Right cardiac atrium (tissue), 5 donors: ENCODE measurements around the gene GPR146. TPM values are rescaled to one million over a fixed set of nuclear protein-coding genes. Genes with fewer than 3 reads are reported as not detected.

Experiments
- ATAC-seq, 2 donors: fragments of 200-7000 bp; cut with Tn5 transposase; one replicate each; pipeline versions ENCODE4 v1.8.0 to v1.9.1; 2020; ENCODE audit warnings: moderate library complexity in 2 of 2, mild to moderate bottlenecking in 1 of 2
- DNase-seq, 3 donors: peaks; one replicate each; pipeline ENCODE4 v3.0.0-alpha.2; 2020
- H3K27ac ChIP-seq: one replicate; pipeline ENCODE4 v1.5.1; 2013; ENCODE audit warnings: mild to moderate bottlenecking, low read length, control low read depth, moderate library complexity
- H3K27me3 ChIP-seq: one replicate; pipeline ENCODE4 v1.6.1; 2013; ENCODE audit not compliant: control insufficient read depth, insufficient read depth
- H3K4me1 ChIP-seq: one replicate; pipeline ENCODE4 v1.6.1; 2013; ENCODE audit warnings: low read length; ENCODE audit not compliant: control insufficient read depth, insufficient read depth
- H3K4me3 ChIP-seq: one replicate; pipeline ENCODE4 v1.5.1; 2013; ENCODE audit warnings: low read length, control low read depth
- H3K9me3 ChIP-seq: one replicate; pipeline ENCODE4 v1.6.1; 2013; ENCODE audit warnings: low read length; ENCODE audit not compliant: control insufficient read depth
- WGBS: extraction: QIAGEN DNeasy Blood & Tissue Kit; methylation state at CpG from one replicate; pipeline ENCODE4 v1.1.7; 2013; 5-methylcytosine and 5-hydroxymethylcytosine counted together
- intact Hi-C, 4 donors: fragments of 100-400 bp; cut with DNase I; formaldehyde crosslinking; loops; one replicate each; pipeline versions ENCODE4 v1.11.0 to v1.14.0; 2022 to 2023
- long read RNA-seq, 4 donors: library from polyadenylated mRNA; unstranded; transcript quantifications; one replicate each; pipeline ENCODE4 v2.0.0, GENCODE V29; 2020 to 2021
- polyA plus RNA-seq: library from polyadenylated mRNA; stranded (reverse); fragments of 200-250 nt; gene quantifications from one replicate; pipeline ENCODE4 v1.2.3, GENCODE V29; 2013
- total RNA-seq, 4 donors: library from RNA; stranded (reverse); fragmentation: NEBNext Ultra II Directional; extraction: Animal tissue kit (Norgen Biotek cat#: 25700); gene quantifications; one replicate each; pipeline ENCODE4 v1.2.1, GENCODE V29; 2021
- donor health status: healthy with polysubstance abuse.
- donor health status: DM: no; HTN: yes; CAD: no.
- donor health status: DM: no; HTN: no; CAD: no.
- donor health status: DM: no; HTN: yes; CAD: no; lungs with severe emphysema.
- donor health status: DM: yes; HTN: yes; CAD: no.

The GPR146 gene, protein sequence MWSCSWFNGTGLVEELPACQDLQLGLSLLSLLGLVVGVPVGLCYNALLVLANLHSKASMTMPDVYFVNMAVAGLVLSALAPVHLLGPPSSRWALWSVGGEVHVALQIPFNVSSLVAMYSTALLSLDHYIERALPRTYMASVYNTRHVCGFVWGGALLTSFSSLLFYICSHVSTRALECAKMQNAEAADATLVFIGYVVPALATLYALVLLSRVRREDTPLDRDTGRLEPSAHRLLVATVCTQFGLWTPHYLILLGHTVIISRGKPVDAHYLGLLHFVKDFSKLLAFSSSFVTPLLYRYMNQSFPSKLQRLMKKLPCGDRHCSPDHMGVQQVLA
- total RNA-seq, result 10 to 100 TPM in 2 of 4 donors, 1 to 10 TPM in 2; 4.2 to 19.7 (median 14.1) TPM
- 17.3 TPM for polyA plus RNA-seq
- long read RNA-seq, donor 1, transcript GPR146-203 (2 exons, 1,053 nt), result major isoform, 12 of 31 reads
- long read RNA-seq, donor 1, partial matches to known transcripts, result 4 of 31 reads
- long read RNA-seq, donor 1, other reads (novel, unspliced or antisense), result 6 of 31 reads
- long read RNA-seq, donor 2, transcript GPR146-201 (2 exons, 1,969 nt), result major isoform, 10 of 35 reads
- long read RNA-seq, donor 2, partial matches to known transcripts, result 1 of 35 reads
- long read RNA-seq, donor 2, other reads (novel, unspliced or antisense), result 18 of 35 reads
- long read RNA-seq, donor 3, transcript GPR146-203 (2 exons, 1,053 nt), result minor isoform, 7 of 29 reads
- long read RNA-seq, donor 3, transcript GPR146-201 (2 exons, 1,969 nt), result major isoform, 10 of 29 reads
- long read RNA-seq, donor 3, partial matches to known transcripts, result 0 of 29 reads
- long read RNA-seq, donor 3, other reads (novel, unspliced or antisense), result 8 of 29 reads
- long read RNA-seq, donor 4, transcript GPR146-203 (2 exons, 1,053 nt), result major isoform, 6 of 25 reads
- long read RNA-seq, donor 4, partial matches to known transcripts, result 3 of 25 reads
- long read RNA-seq, donor 4, other reads (novel, unspliced or antisense), result 8 of 25 reads

DNA sequence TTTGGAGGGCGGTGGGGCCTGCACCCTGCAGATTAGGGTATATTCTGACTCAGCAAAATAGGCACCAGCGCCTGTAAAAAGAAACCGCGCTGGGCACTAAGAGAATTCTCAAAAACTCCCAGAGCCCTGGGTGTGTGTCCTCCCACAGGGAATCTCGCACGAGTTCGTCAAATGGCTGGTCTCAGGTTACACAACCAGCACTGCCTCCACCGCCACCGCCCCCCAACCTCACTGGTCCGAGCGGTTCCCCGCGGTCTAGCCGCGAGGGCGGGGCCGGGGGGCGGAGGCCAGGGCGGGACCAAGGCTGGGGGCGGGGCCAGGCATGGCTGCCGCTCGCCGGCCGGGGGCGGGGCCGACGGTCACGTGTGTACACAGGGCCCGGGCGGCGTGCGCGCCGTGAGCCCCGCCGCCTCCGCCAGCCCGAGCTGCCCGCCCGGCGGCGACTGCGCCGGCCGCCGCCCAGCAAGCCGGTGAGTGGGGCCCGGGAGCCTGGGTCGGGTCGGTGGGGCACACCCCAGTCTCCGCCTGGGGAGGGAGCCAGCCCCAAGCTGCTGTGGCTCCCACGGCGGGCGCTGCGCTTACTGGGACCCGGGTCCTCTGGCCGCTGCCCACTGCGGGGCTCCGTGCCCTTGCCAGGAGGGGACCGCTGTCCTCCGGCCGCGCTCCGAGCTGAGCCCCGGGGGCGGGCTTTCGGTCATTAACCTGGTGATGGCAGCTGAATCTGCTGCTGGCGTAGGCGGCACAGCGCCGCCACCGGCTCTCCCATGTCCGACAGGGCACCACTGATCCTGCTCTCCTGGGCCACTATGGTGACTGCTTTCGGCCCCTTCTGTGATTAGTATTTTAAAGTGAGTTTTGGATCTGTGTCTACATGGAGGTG lies at the start of gene GPR146:
Gene GPR146 (plus strand): TSS at position 358 of the 880 bp plus-strand sequence. CDS start 12,970 bp downstream, outside the sequence.
- 1% methylated on average over 74 of the region's 74 CpGs for WGBS
- intact Hi-C loops, result no loop called here

DNA sequence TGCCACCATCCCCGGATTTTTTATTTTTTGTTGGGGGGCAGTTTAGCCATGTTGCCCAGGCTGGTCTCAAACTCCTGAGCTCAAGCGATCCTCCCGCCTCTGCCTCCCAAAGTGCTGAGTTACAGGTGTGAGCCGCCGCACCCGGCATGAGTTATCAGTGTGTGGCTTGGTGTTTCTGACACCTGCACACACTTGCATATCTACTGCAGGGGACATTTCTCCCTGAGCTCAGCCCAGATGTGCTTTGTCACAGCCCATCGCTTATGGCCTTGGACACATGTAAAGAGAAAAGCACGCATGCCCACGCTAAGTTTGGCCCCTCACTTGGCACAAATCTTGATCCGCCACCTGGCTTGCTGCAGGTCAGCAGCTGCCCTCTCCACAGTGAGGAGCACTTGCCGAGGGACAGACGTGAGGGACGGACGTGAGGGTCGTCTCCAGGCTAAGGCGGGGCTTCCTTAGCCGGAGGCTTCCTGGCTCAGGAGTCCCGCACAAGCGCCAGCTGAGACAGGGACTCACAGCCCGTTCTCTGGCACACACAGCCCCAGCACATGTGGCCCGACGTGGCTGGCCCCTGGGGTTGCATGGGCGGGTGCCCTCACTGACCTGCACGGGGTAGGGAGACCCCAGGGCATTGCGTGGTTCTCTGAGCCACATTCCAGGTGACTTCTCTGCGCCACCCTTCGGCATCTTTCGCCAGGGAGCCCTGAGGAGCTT lies 49.6 kb upstream of the GPR146 start:
- Histone ChIP-seq H3K4me1 (no peaks in the 10 kb centered on the region), H3K4me3 (no peak overlapping the region), H3K27me3 (no peaks in the 10 kb centered on the region), H3K9me3 (no peaks in the 10 kb centered on the region), H3K27ac (no peak overlapping the region)
- no peak for DNase-seq
- ATAC-seq, result no peak
- intact Hi-C loops, result loop anchor here in 3 of 4 donors (2.0 to 10.0 kb wide), 3 partner anchors 70 to 170 kb away; partner anchors contain the start of gene ZFAND2A (in 1 of the 3)
- 70% methylated on average over 28 of the region's 28 CpGs for WGBS

More for the DNA sequence above, at the start of gene GPR146:
- DNase-seq, result peak; percentile 97 to 99 (median 99)
- Histone ChIP-seq H3K4me3 (peak within 1 kb of the TSS; percentile 95), H3K9me3 (no peaks in the 10 kb centered on the region), H3K27me3 (no peaks in the 10 kb centered on the region), H3K27ac (peak within 1 kb of the TSS; percentile 96), H3K4me1 (peaks cover 15% of the 10 kb centered on the region)
- peak; percentile 98 for ATAC-seq

DNA sequence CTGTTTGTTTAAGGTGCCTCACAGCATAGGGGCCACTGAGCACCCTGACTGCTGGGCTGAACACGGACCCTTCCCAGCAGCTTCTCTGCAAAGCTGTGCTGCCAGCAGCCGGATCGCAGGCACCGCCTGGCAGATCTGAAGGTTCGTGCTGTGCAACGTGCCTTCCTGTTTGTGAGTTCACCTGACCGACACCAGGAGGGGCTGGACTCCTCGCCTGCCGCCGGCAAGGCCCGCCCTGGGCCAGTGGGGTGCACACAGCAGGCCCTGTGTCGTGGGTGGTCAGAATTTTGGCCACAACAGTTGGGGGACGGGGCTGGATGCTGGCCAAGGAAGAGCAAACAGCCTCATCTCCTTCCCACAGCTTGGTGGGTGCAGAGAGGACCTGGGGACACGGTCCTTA lies 48.8 kb upstream of the GPR146 start:
- intact Hi-C loops, result loop anchor here in 3 of 4 donors (2.0 to 10.0 kb wide), 3 partner anchors 69 to 169 kb away; partner anchors contain the start of gene ZFAND2A (in 1 of the 3)

DNA sequence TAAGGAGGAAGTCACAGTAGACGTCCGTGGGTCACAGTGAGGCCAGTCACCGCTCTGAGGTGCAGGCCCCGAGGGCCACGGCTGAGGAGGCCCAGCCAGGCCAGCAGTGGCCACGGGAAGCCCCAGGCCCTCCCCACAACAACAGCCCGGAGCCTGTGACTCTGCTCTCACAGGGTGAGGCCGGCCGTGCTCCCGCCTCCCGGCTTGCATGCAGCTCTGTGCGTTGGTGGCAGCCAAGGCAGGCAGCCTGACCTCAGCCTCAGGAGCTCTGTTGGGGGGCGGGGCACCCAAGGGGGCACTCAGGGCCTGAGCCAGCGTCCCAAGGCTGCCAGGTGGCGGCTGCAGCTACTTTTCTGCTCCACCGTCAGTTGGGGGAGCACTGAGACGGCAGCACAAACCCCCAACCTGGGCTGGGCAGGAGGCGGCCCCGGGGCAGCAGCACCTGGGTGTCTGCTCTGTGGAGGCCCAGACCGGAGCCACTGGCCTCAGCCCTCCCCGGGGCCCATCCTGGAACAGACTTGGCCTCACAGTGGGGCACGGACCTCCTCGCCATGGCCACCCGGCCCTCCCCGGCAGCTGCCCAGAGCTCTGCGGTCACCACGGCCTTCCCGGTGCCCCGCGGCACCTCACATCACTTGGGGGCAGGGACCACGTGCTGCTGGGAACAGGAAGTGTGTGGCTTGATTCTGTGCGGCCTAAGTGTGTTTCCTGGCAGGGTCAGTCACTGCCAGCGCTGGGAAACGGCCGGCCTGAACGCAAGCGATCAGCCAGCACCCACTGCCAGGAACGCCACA lies 48.1 kb upstream of the GPR146 start:
- intact Hi-C loops, result loop anchor here in 2 of 4 donors (2.0 to 10.0 kb wide), 3 partner anchors 69 to 169 kb away; partner anchors contain the start of gene ZFAND2A (in 1 of the 2)
- H3K27me3 ChIP-seq, result no peaks in the 10 kb centered on the region
- no peak overlapping the region for H3K27ac ChIP-seq
- H3K4me1 ChIP-seq, result no peaks in the 10 kb centered on the region
- no peak overlapping the region for H3K4me3 ChIP-seq
- 83% methylated on average over 38 of the region's 38 CpGs for WGBS
- DNase-seq (peak in 1 of 3 donors; percentile 67), ATAC-seq (no peak)
- H3K9me3 ChIP-seq, result no peaks in the 10 kb centered on the region

More for the DNA sequence above, 48.8 kb upstream of the GPR146 start:
- ATAC-seq (no peak), DNase-seq (no peak)
- 87% methylated on average over 14 of the region's 14 CpGs for WGBS
- H3K4me1 ChIP-seq, result no peaks in the 10 kb centered on the region
- H3K4me3 ChIP-seq, result no peak overlapping the region
- no peaks in the 10 kb centered on the region for H3K27me3 ChIP-seq
- no peaks in the 10 kb centered on the region for H3K9me3 ChIP-seq
- no peak overlapping the region for H3K27ac ChIP-seq

DNA sequence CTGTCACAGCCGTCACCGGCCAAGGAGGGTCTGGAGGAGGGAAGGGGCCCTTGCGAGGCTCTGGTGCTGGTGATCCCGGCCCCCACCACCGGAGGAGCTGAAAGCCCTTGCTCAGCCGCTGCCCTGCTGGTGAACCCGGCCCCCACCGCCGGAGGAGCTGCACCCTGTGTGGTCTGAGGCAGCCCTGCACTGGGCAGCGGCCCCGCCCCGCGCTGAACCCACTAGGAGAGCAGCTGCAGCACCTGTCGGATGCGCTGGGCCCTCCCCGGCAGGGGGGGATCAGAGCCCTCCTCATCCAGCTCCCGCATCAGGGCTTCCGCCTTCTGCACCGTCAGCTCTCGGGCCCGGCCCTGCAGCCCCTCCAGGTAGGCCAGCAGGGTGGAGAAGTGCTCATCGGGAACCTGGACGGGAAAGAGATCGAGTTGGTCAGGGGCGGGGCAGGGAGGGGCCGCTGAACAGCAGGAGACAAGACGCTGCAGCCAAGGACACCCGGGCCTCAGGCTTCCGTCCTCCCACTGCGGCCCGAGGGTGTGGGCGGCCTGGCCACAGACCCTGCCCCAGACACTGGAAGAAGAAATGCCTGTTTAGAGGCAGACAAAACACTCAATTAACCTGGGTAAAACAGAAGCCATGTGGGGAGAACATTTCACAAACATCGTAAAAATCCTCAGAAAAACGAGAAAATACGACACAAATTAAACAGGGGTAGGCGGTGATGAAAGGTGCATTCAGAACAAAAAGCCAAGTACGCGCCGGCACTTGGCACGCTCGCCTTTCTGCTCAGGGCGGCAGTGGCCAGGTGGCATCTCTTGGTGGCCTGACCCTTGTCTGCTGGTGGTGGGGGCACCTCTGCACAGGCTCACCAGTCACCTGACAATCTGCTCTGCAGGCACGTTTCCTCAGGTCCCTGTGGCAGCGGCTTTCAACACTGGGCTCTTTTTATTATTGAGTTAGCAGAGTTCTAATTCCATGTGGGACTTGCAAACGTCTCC lies 46.6 kb upstream of the GPR146 start:
- H3K27ac ChIP-seq, result no peak overlapping the region
- H3K4me1 ChIP-seq, result no peaks in the 10 kb centered on the region
- no peak overlapping the region for H3K4me3 ChIP-seq
- no peaks in the 10 kb centered on the region for H3K27me3 ChIP-seq
- WGBS, result 83% methylated on average over 45 of the region's 45 CpGs
- no peaks in the 10 kb centered on the region for H3K9me3 ChIP-seq
- DNase-seq (no peak), ATAC-seq (no peak)
- intact Hi-C loops, result loop anchor here in 2 of 4 donors (2.0 to 10.0 kb wide), 3 partner anchors 67 to 167 kb away; partner anchors contain the start of gene ZFAND2A (in 1 of the 2)

DNA sequence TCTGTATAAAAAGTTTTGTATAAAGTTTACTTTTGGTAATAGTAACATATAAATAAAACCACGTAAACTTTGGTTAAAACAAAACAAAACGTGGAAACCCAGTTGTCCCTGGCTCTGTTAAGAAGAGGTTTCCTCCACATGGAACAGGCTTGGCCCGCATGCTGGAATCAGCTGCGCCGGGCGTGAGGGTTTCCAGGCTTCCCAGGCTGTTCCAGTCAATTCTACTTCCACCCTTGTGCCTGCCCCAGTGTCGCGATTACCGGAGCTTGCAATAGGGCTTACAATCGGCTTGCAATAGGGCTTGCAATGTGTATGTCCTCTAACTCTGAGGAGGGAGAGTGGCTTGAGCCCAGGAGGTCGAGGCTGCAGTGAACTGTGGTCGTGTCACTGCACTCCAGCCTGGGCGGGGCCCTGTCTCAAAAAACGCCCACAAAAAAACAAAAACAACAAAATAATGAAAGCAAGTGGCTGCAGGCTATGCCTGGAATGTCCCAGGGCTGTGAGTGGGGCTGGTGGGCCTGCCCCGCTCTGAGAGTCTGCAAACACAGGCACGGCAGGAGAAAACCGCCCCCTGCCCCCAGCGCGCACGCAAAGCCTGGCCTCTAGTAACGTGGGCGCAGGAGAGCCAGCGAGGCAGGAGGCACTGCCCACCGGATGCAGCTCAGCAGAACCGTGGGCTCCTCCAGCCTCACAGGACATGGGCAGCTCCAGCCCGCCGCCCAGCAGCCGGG lies 45.0 kb upstream of the GPR146 start:
- intact Hi-C loops, result loop anchor here in 2 of 4 donors (10.0 kb wide), 2 partner anchors 155 to 165 kb away; partner anchors contain the start of gene ZFAND2A (in 1 of the 2)
- WGBS, result 87% methylated on average over 28 of the region's 28 CpGs
- ATAC-seq, result no peak

DNA sequence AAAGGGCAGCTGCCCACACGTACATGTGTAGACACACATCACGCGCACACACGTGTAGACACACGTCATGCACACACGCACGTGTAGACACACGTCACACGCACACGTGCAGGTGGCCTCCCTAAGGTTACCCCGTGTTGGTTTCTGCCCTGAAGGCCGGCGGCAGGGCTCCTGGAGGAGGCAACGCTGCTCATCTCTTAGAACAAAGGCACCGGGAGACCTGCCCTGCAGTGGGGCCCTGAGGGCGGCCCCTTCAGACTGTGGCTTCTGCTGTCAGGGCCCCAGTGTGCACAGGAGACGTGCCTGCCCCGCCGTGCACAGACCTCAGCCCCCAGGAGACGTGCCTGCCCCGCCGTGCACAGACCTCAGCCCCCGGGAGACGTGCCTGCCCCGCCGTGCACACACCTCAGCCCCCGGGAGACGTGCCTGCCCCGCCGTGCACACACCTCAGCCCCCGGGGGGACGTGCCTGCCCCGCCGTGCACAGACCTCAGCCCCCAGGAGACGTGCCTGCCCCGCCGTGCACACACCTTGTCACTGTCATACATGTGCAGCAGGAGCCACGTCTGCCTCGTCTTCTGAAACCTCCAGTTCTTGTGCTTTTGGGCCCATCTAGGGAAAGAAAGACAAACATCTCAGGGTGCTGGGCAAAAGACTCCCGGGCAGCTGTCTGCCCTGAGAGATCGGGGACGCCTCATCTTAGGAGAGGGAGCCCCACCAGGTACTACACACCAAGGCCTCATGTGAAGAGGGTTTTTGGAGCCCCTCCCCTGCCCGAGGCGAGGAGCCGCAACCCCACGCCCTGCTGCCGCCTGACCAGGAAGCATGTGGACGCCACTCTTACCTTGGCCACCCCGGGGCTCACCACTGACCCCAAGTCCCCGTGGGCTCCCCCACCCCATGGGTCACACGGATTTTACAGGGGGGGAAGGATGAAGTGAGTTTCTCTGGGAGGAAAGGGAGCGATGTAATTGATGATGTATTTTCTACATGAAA lies 44.1 kb upstream of the GPR146 start:
- no peak for DNase-seq

More for the DNA sequence above, 45.0 kb upstream of the GPR146 start:
- H3K4me1 ChIP-seq, result no peaks in the 10 kb centered on the region
- no peak overlapping the region for H3K27ac ChIP-seq
- DNase-seq, result no peak
- H3K4me3 ChIP-seq, result no peak overlapping the region
- no peaks in the 10 kb centered on the region for H3K27me3 ChIP-seq
- no peaks in the 10 kb centered on the region for H3K9me3 ChIP-seq

More for the DNA sequence above, 44.1 kb upstream of the GPR146 start:
- H3K27ac ChIP-seq, result no peak overlapping the region
- intact Hi-C loops, result loop anchor here in 2 of 4 donors (10.0 kb wide), 2 partner anchors 155 to 165 kb away; partner anchors contain the start of gene ZFAND2A (in 1 of the 2)
- H3K4me1 ChIP-seq, result no peaks in the 10 kb centered on the region
- H3K4me3 ChIP-seq, result no peak overlapping the region
- no peaks in the 10 kb centered on the region for H3K27me3 ChIP-seq
- no peak for ATAC-seq
- H3K9me3 ChIP-seq, result no peaks in the 10 kb centered on the region
- WGBS, result 89% methylated on average over 52 of the region's 52 CpGs
